GM12878 (cell line): ENCODE data around the gene CXXC5. TPM values are rescaled to one million over a fixed set of nuclear protein-coding genes. Genes with fewer than 3 reads are reported as not detected.

Experiments used
- BMI1 ChIP-seq: fragments of 450-650 bp; IDR thresholded peaks from 2 replicates; pipeline ENCODE4 v1.6.1; 2016; ENCODE audit warnings: mild to moderate bottlenecking, moderate library complexity, borderline replicate concordance
- CBX3 ChIP-seq: fragments of 200-600 bp; sonication (generic); IDR thresholded peaks from 2 replicates; pipeline ENCODE4 v1.6.1; 2016; ENCODE audit warnings: low read depth, borderline replicate concordance
- CHD4 ChIP-seq: fragments of 200-600 bp; sonication (generic); IDR thresholded peaks from 2 replicates; pipeline ENCODE4 v1.6.1; 2016; ENCODE audit warnings: mild to moderate bottlenecking
- ESRRA ChIP-seq: IDR thresholded peaks from 2 replicates; pipeline ENCODE4 v1.6.1; 2012; ENCODE audit warnings: mild to moderate bottlenecking, low read length, improper control_type of control experiment
- HCFC1 ChIP-seq: fragments of 150-350 bp; IDR thresholded peaks from 2 replicates; pipeline ENCODE4 v1.6.1; 2014; ENCODE audit warnings: low read length
- HDAC2 ChIP-seq: fragments of 200-600 bp; sonication (generic); IDR thresholded peaks from 2 replicates; pipeline ENCODE4 v1.6.1; 2017
- KAT2A ChIP-seq: conservative IDR thresholded peaks from 2 replicates; pipeline ENCODE4 v1.6.1; 2011; ENCODE audit warnings: low read depth, low read length; ENCODE audit not compliant: control insufficient read depth
- MEF2A ChIP-seq: IDR thresholded peaks from 2 replicates; pipeline ENCODE4 v1.6.1; 2011; ENCODE audit warnings: low read depth, mild to moderate bottlenecking, low read length, moderate library complexity; ENCODE audit not compliant: insufficient read depth
- MLLT1 ChIP-seq: fragments of 450-650 bp; IDR thresholded peaks from 2 replicates; pipeline ENCODE4 v1.6.1; 2016; ENCODE audit warnings: mild to moderate bottlenecking
- NBN ChIP-seq: fragments of 450-650 bp; IDR thresholded peaks from 2 replicates; pipeline ENCODE4 v1.6.1; 2016
- NFYA ChIP-seq: IDR thresholded peaks from 2 replicates; pipeline ENCODE4 v1.6.1; 2011; ENCODE audit warnings: low read depth, mild to moderate bottlenecking, low read length, improper control_type of control experiment, borderline replicate concordance
- POLR2A ChIP-seq: IDR thresholded peaks from 2 replicates; pipeline ENCODE4 v1.6.1; 2011; ENCODE audit warnings: low read depth, mild to moderate bottlenecking, low read length
- POLR2AphosphoS2 ChIP-seq: IDR thresholded peaks from 2 replicates; pipeline ENCODE4 v1.6.1; 2011; ENCODE audit warnings: low read depth, mild to moderate bottlenecking, low read length, improper control_type of control experiment, moderate library complexity
- REST ChIP-seq: IDR thresholded peaks from 2 replicates; pipeline ENCODE4 v1.6.1; 2012; ENCODE audit warnings: mild to moderate bottlenecking, low read depth, low read length
- SMAD5 ChIP-seq: IDR thresholded peaks from 2 replicates; pipeline ENCODE4 v1.6.1; 2016; ENCODE audit warnings: antibody characterized with exemption, low read depth
- ZBTB33 ChIP-seq: fragments of 450-650 bp; IDR thresholded peaks from 2 replicates; pipeline ENCODE4 v1.6.1; 2017; ENCODE audit warnings: mild to moderate bottlenecking
- polyA plus RNA-seq, 11 experiments: library from polyadenylated mRNA; depleted of rRNA in 4 of 11; unstranded in 6 of 11; stranded (reverse) in 5 of 11; fragments of >200 nt; fragmentation: Nextera tagmentation in 4 of 11; fragmentation: Illumina TruSeq in 1 of 11; extraction: Ambion mirVana in 4 of 11; extraction: Trizol in 1 of 11; gene quantifications; 1 replicate in 1 of 11; 2 replicates in 10 of 11; pipeline versions ENCODE4 v1.2.1 to v1.2.3, GENCODE V29; 2011 to 2016; ENCODE audit warnings: inconsistent platforms in 2 of 11, missing spikeins in 2 of 11, low read depth in 1 of 11
- total RNA-seq, 4 experiments: library from RNA; depleted of rRNA in 3 of 4; stranded (reverse); fragments of >200 nt in 3 of 4; fragmentation: Illumina TruSeq in 1 of 4; extraction: Trizol in 1 of 4; gene quantifications; 2 replicates each; pipeline versions ENCODE4 v1.2.1 to v1.2.3, GENCODE V29; 2013 to 2021
- TF ChIP-seq, protein P1 (sequence below): fragments of 450-650 bp; IDR thresholded peaks from 2 replicates; pipeline ENCODE4 v1.6.1; 2016; ENCODE audit warnings: mild to moderate bottlenecking
- TF ChIP-seq, protein P2 (sequence below): IDR thresholded peaks from 2 replicates; pipeline ENCODE4 v1.6.1; 2011; ENCODE audit warnings: borderline replicate concordance, low read depth, mild to moderate bottlenecking, moderate library complexity, mixed read lengths, low read length; ENCODE audit not compliant: insufficient read depth; ENCODE audit errors: extremely low read length
- TF ChIP-seq, protein P3 (sequence below), 3 experiments: IDR thresholded peaks in 2 of 3; conservative IDR thresholded peaks in 1 of 3; 2 replicates each; pipeline ENCODE4 v1.5.1; 2011; ENCODE audit warnings: low read depth in 3 of 3, low read length in 3 of 3, mild to moderate bottlenecking in 3 of 3, control low read depth in 2 of 3, moderate library complexity in 2 of 3, inconsistent platforms in 1 of 3, mixed read lengths in 1 of 3; ENCODE audit not compliant: control insufficient read depth in 2 of 3, insufficient read depth in 1 of 3; ENCODE audit errors: extremely low read depth in 1 of 3

Gene CXXC5
- total and polyA plus RNA-seq, 10 of the 15 experiments (the other 5 are each of a cell fraction or from before 2014, with no cell fraction given) = 1.8 to 90.8 (median 40.7) TPM

- TF ChIP-seq, protein P1, sequence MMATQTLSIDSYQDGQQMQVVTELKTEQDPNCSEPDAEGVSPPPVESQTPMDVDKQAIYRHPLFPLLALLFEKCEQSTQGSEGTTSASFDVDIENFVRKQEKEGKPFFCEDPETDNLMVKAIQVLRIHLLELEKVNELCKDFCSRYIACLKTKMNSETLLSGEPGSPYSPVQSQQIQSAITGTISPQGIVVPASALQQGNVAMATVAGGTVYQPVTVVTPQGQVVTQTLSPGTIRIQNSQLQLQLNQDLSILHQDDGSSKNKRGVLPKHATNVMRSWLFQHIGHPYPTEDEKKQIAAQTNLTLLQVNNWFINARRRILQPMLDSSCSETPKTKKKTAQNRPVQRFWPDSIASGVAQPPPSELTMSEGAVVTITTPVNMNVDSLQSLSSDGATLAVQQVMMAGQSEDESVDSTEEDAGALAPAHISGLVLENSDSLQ = peak; percentile 40
- TF ChIP-seq, protein P2, sequence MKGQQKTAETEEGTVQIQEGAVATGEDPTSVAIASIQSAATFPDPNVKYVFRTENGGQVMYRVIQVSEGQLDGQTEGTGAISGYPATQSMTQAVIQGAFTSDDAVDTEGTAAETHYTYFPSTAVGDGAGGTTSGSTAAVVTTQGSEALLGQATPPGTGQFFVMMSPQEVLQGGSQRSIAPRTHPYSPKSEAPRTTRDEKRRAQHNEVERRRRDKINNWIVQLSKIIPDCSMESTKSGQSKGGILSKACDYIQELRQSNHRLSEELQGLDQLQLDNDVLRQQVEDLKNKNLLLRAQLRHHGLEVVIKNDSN = no peak
- TF ChIP-seq NFYA (no peak), CHD4 (no peak), ESRRA (no peak), MLLT1 (0 out of 2 replicates have a peak, but pooled peaks have one; percentile 52), BMI1 (peak; percentile 52; the same call in 1 of the 2 replicates), CBX3 (no peak), HDAC2 (no peak), REST (no peak), ZBTB33 (no peak), NBN (peak; percentile 90), MEF2A (no peak), POLR2AphosphoS2 (peak; percentile 75; the same call in 1 of the 2 replicates), KAT2A (no peak), HCFC1 (0 out of 2 replicates have a peak, but pooled peaks have one; percentile 30), SMAD5 (no peak), POLR2A (peak; percentile 72)
- TF ChIP-seq, protein P3, sequence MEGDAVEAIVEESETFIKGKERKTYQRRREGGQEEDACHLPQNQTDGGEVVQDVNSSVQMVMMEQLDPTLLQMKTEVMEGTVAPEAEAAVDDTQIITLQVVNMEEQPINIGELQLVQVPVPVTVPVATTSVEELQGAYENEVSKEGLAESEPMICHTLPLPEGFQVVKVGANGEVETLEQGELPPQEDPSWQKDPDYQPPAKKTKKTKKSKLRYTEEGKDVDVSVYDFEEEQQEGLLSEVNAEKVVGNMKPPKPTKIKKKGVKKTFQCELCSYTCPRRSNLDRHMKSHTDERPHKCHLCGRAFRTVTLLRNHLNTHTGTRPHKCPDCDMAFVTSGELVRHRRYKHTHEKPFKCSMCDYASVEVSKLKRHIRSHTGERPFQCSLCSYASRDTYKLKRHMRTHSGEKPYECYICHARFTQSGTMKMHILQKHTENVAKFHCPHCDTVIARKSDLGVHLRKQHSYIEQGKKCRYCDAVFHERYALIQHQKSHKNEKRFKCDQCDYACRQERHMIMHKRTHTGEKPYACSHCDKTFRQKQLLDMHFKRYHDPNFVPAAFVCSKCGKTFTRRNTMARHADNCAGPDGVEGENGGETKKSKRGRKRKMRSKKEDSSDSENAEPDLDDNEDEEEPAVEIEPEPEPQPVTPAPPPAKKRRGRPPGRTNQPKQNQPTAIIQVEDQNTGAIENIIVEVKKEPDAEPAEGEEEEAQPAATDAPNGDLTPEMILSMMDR (IDR thresholded peaks at IDR 0.05 in 2 of 3, conservative IDR thresholded peaks at IDR 0.05 in 1 of 3; ENCODE audit: control insufficient read depth in 2 of 3, extremely low read depth in 1 of 3, insufficient read depth in 1 of 3, low read depth in 3 of 3, low read length in 3 of 3) = peak; percentile 99; a peak in 5 of 6 replicates
Observed at GRCh38 chr5:139633295-139634027, 14.7 kb upstream of the CXXC5 start (continued).
